Anterior cingulate cortex (tissue), 58 donors: ENCODE results near the gene MACROH2A2.
"Not testable (repeated sequence)": the region's sequence is repeated elsewhere in the genome, so short reads cannot be mapped to it uniquely, and the experiment has no call there.

Source experiments
- DNase-seq, 58 donors: peaks; one replicate each; lab custom pipeline; 2025; lab: John Stamatoyannopoulos, UW

MACROH2A2 gene

GRCh38 chr10:70064486-70064885 is 11.8 kb downstream of the MACROH2A2 start:
- no peak for DNase-seq

GRCh38 chr10:70066190-70066589 is 13.5 kb downstream of the MACROH2A2 start:
- no peak for DNase-seq

- DNase-seq = no peak
These were observed 14.9 kb downstream of the MACROH2A2 start for GRCh38 chr10:70067586-70067985.

- no peak for DNase-seq
These were observed 16.3 kb downstream of the MACROH2A2 start for GRCh38 chr10:70068925-70069324.

- DNase-seq = no peak
These were observed 16.7 kb downstream of the MACROH2A2 start for GRCh38 chr10:70069346-70069745.

- DNase-seq = no peak
These were observed 18.2 kb downstream of the MACROH2A2 start for GRCh38 chr10:70070834-70071233.

GRCh38 chr10:70074165-70074564 is 21.5 kb downstream of the MACROH2A2 start:
- no peak for DNase-seq

GRCh38 chr10:70074971-70075370 is 22.3 kb downstream of the MACROH2A2 start:
- no peak for DNase-seq

- DNase-seq = no peak
These were observed 25.7 kb downstream of the MACROH2A2 start for GRCh38 chr10:70078329-70078728.

GRCh38 chr10:70078937-70079336 is 26.3 kb downstream of the MACROH2A2 start:
- no peak for DNase-seq

- DNase-seq = not testable (repeated sequence)
These were observed 28.1 kb downstream of the MACROH2A2 start for GRCh38 chr10:70080789-70081188.

GRCh38 chr10:70084189-70084588 is 31.5 kb downstream of the MACROH2A2 start:
- DNase-seq = no peak

- no peak for DNase-seq
These were observed 33.4 kb downstream of the MACROH2A2 start for GRCh38 chr10:70085975-70086613.

- DNase-seq = no peak
These were observed 35.1 kb downstream of the MACROH2A2 start for GRCh38 chr10:70087616-70088307.

- DNase-seq = no peak
These were observed 35.7 kb downstream of the MACROH2A2 start for GRCh38 chr10:70088308-70088698.

- DNase-seq = no peak
These were observed 37.4 kb downstream of the MACROH2A2 start for GRCh38 chr10:70090013-70090412.

- no peak for DNase-seq
These were observed 38.3 kb downstream of the MACROH2A2 start for GRCh38 chr10:70090951-70091350.

- no peak for DNase-seq
These were observed 39.7 kb downstream of the MACROH2A2 start for GRCh38 chr10:70092389-70092718.

- DNase-seq = no peak
These were observed 40.8 kb downstream of the MACROH2A2 start for GRCh38 chr10:70093335-70093944.

GRCh38 chr10:70094250-70094649 is 41.6 kb downstream of the MACROH2A2 start:
- no peak for DNase-seq

- no peak for DNase-seq
These were observed 43.5 kb downstream of the MACROH2A2 start for GRCh38 chr10:70096016-70096704.
